ENCODE results near the gene LRP1.

LRP1 gene

GRCh38 chr12:57094208-57095160, 33.8 kb upstream of the LRP1 start:
- no peak for FAIRE-seq

- no peak for FAIRE-seq
These were observed 32.8 kb upstream of the LRP1 start for GRCh38 chr12:57095440-57095839.

GRCh38 chr12:57096099-57096572, 32.1 kb upstream of the LRP1 start:
- no peak for FAIRE-seq

GRCh38 chr12:57096748-57097553, 31.3 kb upstream of the LRP1 start:
- no peak for FAIRE-seq

- FAIRE-seq, result no peak
These were observed 30.8 kb upstream of the LRP1 start for GRCh38 chr12:57097554-57097835.

GRCh38 chr12:57098546-57098945, 29.7 kb upstream of the LRP1 start:
- no peak for FAIRE-seq

GRCh38 chr12:57099047-57099714, 29.1 kb upstream of the LRP1 start:
- no peak for FAIRE-seq

GRCh38 chr12:57099766-57100165, 28.5 kb upstream of the LRP1 start:
- no peak for FAIRE-seq

- FAIRE-seq, result no peak
These were observed 26.2 kb upstream of the LRP1 start for GRCh38 chr12:57101892-57102695.

- no peak for FAIRE-seq
These were observed 24.4 kb upstream of the LRP1 start for GRCh38 chr12:57103856-57104255.

GRCh38 chr12:57104292-57104910, 23.9 kb upstream of the LRP1 start:
- no peak for FAIRE-seq

GRCh38 chr12:57105011-57105753, 23.1 kb upstream of the LRP1 start:
- no peak for FAIRE-seq

- FAIRE-seq, result no peak
These were observed 22.1 kb upstream of the LRP1 start for GRCh38 chr12:57106021-57106708.

- no peak for FAIRE-seq
These were observed 20.7 kb upstream of the LRP1 start for GRCh38 chr12:57107456-57108155.

GRCh38 chr12:57109207-57110103, 18.8 kb upstream of the LRP1 start:
- no peak for FAIRE-seq

- FAIRE-seq, result no peak
These were observed 17.9 kb upstream of the LRP1 start for GRCh38 chr12:57110104-57111030.

GRCh38 chr12:57111031-57111734, 17.1 kb upstream of the LRP1 start, which contains the start of gene STAT6:
Gene STAT6 (minus strand): TSS chr12:57111362. CDS start chr12:57108278, 3,084 bp downstream.
- FAIRE-seq, result no peak

All from endometrium (tissue), 2 donors.